HG02588 (cell line): ENCODE data around the gene STX2.
"Not testable (repeated sequence)": the region's sequence is repeated elsewhere in the genome, so short reads cannot be mapped to it uniquely, and the experiment has no call there.

ENCODE experiments used
- ATAC-seq: cut with Tn5 transposase; IDR thresholded peaks from one replicate; pipeline ENCODE4 v1.9.1; 2021; ENCODE audit warnings: mild to moderate bottlenecking, moderate library complexity; ENCODE audit not compliant: unreplicated experiment

Gene STX2

DNA sequence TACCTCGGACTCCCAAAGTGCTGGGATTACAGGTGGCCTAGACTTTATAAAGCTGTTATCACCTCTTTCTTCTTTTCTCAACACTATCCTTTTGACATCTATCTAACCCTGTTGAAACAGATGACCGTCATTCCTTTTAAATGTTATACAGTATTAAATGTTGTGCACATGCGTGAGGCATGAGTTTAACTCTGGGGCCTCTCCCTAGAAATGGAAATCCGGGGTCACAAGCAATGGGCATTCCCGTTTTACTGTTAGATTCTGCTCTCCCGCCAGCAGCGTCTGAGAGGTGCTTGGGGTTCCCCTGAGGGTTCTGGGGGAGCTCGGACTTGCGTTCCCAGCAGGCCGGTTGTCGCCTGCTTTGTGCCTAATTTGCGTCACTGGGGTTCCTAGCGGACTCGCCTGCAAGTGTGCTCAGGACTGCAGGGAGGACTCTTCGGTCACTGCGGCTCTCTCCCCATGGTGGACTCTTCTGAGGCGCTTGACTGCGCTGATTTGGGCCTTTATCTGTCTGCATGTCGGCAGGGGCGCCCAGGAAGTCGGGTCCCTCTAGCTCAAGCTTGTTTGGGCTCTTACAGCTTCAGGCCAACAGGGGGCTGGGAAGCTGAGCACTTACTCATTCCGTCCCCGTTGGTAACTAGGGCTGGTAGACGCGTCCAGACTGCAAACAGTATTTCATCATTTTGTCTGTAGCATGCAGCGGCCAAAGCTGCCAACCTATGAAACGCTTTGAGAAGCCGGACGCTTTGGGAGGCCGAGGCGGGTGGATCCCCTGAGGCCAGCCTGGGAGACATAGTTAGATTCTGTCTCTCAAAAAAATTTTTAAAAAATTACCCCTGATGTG, 31.6 kb upstream of the STX2 start:
- ATAC-seq, result peak; percentile 41

DNA sequence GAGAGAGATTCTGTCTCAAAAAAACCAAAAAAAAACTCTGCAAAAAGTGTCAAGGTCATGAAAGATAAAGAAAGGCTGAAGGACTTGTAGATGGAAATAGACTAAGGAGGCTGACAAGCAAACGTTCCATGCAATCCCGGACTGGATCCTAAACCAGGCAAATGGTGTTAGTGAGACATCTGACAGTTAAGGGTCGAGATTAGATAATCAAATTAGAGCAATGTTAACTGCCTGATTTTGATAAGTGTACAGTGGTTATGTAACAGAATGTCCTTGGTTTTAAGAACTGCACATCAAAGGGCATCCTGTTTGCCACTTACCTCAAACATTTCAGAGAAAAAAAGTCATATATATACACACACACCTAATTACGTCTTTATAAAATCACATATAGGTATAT, 29.4 kb upstream of the STX2 start:
- no peak for ATAC-seq

DNA sequence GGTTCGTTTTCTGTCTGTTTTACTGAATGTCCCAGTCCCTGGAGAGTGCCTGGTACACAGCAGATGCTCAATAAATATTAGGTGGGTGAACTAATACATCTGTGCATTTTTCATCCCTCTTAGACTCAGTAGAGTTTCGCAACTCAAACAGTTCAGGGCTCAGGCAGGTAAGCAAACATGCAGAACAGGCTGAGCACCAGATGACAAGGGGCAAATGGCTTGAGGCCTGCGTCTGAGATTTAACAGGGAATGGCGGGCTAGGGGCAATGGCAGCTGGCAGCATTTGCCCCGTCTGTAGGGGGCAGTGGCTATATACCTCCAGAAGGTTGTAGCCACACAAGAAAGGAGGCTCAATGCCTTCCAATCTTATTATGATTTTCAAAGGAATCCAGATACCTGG, 24.2 kb upstream of the STX2 start:
- ATAC-seq, result no peak

DNA sequence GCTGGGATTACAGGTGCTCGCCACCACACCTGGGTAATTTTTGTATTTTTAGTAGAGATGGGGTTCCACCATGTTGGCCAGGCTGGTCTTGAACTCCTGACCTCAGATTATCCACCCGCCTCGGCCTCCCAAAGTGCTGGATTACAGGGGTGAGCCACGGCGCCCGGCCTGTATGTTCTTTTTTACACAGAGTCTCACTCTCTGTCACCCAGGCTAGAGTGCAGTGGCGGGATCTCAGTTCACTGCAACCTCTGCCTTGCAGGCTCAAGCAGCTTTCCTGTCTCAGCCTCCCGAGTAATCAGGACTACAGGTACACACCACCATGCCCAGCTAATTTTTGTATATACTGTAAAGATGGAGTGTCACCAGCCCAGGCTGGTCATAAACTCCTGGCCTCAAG, 23.7 kb upstream of the STX2 start:
- ATAC-seq, result not testable (repeated sequence)

DNA sequence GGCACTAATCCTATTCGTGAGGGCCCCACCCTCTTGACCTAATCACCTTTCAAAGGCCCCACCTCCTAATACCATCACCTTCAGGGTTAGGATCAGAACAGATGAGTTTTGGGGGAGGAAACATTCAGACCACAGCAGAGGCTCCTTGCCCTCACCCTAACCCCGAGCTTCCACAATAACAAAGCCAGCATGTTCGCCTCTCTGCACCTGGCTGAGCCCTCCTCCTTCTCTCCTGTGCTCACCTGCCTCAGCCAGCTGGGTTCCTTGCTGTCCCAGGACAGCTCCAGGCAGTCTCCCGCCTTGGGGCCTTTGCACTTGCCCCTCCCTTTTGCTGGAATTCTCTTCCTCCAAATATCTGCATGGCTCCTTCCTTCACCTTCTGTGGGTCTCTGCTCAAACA, 23.1 kb upstream of the STX2 start:
- ATAC-seq, result no peak

DNA sequence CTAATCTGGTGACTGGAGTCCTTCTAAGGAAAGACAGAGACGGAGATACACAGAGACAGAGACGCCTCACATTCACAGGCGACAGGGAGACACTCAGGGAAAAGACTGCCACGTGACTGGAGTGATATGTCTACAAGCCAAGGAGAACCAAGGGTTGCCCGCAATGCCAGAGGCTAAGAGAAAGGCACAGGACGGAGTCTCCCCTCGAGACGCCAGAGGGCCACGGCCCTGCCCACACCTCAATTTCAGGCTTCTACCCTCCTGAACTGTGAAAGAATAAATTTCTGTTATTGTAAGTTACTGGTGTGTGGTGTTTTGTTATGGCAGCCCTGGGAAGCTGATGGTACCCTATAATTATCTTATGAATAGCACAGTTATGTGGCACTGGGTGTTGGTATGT, 21.3 kb upstream of the STX2 start:
- no peak for ATAC-seq

DNA sequence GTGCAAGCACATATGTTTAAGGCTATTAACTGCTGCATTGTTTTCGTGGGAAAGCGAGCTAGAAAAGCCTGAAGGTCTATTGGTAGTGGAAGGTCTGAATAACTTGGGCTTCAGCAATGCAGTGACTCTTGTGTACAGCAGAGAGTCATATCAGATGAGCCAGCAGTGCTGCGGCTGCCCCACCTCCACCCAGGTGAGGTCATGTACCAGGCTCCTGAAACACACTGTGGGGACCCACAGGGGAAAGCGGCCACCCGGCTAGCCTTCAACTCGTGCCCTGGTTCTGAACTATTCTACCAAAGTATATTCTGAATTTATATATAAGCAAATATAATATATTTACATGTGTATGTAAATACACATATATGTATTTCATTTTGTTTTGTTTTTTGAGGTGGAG, 20.1 kb upstream of the STX2 start:
- no peak for ATAC-seq

DNA sequence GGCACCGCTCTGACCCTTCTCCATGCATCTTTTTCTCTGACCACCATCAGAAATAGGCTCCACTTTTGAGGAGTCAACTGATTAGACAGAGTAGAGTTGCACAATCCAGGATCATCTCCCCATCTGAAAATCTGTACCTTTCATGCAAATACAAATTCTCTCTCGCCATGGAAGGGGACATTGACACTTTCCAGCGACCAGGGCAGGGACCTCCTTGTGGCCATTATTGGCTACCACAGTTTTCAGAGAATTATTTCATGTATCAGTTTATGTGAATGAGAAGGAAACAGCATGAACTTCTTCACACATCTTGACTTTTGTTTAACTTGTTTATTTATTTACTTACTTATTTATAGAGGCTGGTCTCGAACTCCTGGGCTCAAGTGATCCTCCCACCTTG, 19.0 kb upstream of the STX2 start:
- no peak for ATAC-seq

DNA sequence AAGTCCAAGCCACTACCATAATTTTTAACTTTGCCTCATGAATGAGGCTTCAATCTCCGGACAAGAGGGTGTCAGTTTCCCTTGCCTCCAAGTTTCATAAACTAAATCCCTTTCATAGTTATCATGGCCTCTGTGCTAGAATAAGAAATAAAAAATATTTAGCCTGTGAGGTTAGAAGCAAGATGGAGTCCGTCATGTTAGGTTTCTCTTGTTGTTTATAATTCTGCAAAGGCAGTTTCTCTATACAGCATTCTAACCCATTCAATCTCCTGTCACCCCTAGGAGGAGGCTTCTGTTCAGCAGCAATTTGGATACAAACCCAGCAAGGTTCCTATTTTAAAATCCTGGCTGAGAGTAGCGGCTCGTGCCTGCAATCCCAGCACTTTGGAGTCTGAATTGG, 17.0 kb upstream of the STX2 start:
- ATAC-seq, result no peak

DNA sequence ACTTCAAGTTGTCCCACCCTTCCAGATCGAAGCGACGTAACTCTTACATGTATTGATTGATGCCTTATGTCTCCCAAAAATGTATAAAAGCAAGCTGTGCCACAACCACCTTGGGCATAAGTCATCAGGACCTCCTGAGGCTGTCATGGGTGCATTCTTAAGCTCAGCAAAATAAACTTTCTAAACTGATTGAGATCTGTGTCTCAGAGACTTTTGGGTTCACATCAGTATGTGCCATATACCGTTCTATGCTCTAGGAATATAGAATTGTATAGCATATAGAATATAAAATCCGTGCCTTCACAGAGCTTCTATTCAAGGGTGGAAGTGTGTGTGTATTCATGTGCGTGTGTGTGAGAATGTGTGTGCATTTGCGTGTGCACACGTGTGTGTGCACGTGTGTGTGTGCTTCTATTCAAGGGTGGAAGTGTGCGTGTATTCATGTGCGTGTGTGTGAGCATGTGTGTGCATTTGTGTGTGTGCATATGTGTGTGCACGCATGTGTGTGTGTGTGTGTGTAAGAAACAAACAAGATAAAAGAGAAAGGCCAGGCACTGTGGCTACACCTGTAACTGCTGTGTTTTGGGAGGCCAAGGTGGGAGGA, 11.5 kb upstream of the STX2 start:
- ATAC-seq, result no peak

DNA sequence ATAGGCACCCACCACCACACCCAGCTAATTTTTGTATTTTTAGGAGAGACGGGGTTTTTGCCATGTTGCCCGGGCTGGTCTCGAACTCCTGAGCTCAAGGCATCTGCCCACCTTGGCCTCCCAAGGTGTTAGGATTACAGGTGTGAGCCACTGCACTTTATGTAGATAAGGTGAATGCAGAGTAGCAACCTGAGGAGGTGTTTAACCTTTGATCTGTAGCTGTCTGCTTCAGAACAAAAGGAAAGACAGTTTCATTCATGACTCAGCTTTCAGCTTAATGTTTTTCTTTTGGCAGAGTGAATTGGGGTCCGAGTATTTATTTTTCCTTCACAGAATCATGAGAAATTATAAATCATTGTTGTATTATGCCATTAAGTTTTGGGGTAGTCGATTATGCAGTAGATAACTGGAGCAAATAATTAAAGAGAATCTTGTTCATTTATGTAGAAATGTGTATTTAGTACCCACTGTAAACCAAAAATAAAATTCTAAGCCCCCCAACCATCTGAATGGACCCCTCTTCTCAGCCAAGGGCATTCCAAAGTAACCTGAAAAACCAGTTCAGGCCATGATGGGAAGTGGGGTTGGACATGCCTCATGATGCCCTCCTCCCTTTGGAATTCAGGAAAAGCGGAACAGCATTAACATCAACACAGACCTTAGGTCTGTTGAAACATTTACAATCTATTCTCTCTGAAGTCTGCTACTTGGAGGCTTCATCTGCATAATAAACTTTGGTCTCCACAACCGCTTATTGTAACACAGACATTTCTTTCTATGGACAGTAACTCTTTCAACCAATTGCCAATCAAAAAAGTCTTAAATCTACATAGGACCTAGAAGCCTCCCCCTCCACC, 10.7 kb upstream of the STX2 start:
- ATAC-seq, result no peak

DNA sequence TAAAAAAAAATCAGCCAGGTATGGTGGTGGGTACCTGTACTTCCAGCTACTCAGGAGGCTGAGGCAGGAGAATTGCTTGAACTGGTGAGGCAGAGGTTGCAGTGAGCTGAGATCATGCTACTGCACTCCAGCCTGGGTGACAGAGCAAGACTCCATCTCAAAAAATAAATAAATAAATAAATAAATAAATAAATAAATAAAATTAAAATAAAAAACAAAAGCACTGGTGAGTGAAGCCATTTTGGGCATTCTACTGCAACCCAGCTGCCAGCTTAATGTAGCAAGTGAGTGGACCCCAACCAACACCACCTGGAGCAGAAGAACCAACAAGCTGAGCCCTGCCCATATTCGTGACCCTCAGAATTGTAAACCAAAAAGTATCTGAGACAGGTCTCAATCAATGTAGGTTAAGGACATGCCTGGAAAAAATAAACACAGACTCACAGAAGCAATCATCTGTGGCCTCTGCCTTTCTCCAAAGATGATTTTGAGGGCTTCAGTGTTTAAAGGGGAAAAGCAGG, 9.8 kb upstream of the STX2 start:
- ATAC-seq, result not testable (repeated sequence)

DNA sequence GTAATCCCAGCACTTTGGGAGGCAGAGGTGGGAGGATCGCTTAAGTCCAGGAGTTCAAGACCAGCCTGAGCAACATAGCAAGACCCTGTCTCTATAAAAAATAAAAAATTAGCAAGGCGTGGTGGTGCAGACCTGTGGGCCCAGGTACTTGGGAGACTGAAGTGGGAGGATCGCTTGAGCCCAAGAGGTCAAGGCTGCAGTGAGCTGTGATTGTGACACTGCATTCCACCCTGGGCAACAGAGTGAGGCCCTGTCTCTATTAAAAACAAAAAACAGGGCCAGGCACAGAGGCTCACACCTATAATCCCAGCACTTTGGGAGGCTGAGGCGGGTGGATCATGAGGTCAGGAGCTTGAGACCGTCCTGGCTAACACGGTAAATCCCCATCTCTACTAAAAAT, 9.1 kb upstream of the STX2 start:
- ATAC-seq, result not testable (repeated sequence)

DNA sequence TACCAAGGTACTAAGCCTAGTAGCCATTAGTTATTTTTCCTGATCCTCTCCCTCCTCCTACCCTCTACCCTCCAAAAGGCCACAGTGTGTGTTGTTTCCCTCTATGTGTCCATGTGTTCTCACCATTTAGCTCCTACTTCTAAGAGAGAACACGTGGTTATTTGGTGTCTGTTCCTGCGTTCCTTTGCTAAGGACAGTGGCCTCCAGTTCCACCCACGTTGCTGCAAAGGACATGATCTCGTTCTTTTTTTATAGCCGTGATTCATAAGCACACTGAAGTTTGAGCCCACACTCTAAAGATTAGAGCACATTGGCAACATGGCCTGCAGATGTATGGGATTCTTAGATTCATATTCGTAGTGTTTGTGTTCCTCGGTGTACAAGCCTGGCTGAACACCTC, 8.1 kb upstream of the STX2 start:
- ATAC-seq, result no peak

DNA sequence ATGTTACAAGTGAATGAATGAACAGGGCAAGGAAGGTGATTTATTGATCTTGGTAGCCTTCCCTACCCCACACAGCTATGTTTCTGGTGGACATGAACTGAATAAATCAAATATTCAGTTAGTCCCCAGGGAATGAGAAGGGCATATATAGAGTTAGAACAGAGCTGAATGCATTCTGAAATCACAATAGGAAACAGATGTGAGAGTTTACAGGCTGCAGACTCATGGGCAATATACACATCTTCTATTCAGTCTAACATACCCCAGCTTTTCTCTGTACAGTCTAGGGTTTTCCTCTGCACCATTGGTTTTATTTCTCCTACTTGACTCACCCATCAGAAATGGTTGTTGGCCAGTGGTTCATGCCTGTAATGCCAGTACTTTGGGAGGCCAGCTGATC, 7.3 kb upstream of the STX2 start:
- ATAC-seq, result no peak

DNA sequence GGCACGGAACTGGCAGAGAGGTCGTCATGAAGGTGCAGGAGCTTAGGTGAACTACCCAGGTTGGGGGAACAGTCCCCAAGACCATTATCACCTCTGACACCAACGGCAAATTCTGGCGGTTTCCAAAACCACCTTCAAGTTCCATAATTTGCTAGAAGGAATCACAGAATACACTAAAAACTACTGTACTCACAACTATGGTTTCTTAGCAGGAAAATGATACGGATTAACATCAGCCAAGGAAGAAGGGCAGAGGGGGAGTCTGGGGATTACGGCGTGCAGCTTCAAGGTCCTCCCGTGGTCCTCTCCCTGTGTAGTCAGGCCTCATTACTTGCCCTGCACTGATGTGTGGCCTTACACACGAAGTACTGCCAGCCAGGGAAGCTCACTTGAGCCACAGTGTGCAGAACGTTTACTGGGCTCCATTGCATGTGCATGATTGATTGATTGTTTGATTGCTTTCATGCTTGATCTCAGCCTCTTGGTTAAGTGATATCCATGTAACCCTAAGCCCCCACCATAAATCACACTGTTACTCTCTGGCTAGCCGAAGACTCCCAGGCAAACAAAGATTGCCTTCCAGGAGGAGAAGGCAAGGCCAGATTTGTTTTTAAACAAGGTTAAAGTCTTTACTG, 837 bp upstream of the STX2 start:
- no peak for ATAC-seq

DNA sequence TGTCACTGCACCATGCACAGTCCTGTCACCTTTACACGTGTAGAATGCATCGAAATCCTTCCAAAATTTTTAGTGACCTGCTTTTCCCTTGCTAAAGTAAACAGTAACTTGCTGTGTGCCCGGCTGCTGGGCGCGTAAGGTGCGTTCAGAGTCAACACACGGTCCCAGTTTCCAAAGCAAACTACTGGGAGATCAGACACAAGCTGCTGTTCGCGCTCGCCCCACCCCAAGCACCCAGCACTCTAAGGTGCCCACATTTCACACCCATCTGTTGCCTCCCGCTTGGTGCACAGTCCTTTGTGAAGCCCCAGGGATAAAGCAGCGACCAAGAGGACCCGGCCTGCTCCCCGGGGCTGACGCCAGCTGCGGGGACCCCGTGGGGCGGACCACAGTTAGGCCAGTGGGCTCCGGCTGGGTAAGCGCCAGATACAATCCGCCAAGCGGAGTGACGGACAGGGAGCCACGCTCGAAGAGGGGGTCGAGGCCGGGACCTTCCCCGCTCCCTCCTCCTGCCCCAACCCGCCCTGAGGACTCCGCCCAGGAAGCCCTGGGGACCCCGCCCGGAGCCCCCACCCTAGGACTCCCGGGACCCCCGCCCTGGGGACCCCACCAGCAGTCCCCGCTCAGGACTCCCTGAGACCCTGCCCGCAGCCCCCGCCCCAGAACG, 633 bp downstream of the STX2 start:
- peak; percentile 14 for ATAC-seq

DNA sequence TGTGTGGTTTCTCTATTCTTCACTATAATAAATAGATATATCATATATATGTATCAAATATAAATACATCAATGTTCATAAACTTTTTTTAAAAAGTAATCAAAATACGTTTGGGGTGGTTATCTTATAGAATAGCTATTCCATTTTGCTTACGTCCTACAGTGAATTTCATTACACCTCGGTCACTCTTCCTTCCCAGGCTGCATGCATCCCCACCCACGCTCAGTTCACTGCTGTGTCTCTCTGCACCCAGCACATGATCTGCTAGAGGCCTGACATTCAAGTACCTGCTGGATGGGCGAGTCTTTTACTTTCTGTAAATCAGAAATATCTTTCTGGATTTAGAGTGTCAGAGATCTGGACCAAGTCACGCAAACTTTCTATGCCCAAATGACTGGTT, 3.6 kb downstream of the STX2 start:
- no peak for ATAC-seq

DNA sequence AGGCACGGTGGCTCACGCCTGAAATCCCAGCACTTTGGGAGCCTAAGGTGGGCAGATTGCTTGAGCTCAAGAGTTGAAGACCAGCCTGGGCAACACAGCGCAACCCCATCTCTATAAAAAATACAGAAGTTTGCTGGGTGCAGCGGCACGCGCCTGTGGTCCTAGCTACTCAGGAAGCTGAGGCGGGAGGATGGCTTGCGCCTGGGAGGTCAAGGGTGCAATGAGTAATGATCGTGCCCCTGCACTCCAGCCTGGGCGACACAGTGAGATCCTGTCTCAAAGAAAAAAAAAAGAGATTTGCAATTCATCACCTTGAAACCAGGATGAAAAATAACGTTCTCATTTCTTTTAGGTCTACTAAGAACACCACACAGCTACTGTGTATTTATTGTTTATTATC, 4.0 kb downstream of the STX2 start:
- ATAC-seq, result no peak

DNA sequence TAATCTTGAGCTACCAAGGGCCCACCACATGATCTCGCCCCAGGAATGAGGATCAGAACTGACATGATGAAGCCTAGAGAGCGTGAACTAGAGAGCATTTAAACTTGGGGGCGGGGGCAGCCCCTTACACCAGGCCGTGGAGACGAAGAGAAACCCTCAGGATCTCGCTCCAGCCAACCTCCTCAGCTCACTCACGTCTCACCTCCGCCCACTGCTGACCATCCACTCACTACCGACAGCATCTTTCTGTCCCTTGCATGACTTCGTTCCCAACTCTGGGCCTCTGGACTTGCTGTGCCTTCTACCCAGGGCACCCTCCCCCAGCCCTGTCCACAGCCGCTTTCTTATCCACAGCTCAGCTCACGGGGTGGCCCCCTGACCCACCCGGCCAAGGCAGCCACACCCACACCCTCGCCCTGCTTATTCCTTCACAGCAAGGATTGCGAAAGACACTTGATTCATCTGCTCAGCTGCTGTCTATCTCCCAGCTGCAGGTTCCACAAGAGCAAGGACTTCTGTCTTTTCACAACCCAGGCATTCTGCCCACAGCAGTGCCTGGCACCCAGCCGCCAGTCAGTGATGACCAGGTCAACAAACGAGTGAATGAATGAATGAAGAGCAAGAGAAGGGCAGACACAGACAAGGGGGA, 6.4 kb downstream of the STX2 start:
- ATAC-seq, result no peak
